Spleen (tissue), 7 donors: ENCODE results near the gene PRKCE.

Experiments
- CTCF ChIP-seq, 11 experiments: fragments of 200-600 bp in 7 of 11; fragments of 450-650 bp in 4 of 11; sonication (generic) in 4 of 11; IDR thresholded peaks in 8 of 11; conservative IDR thresholded peaks in 3 of 11; 1 replicate in 7 of 11; 2 replicates in 4 of 11; pipeline versions ENCODE4 v1.4.0 to v1.8.0; 2016 to 2021; ENCODE audit warnings: antibody characterized with exemption in 11 of 11, inconsistent platforms in 4 of 11, mild to moderate bottlenecking in 1 of 11
- POLR2A ChIP-seq, 3 donors: fragments of 450-650 bp; IDR thresholded peaks; one replicate each; pipeline ENCODE4 v1.5.1; 2017; ENCODE audit warnings: antibody characterized with exemption in 3 of 3, mild to moderate bottlenecking in 1 of 3
- donor health status: DM: no; HTN: no; CAD: no; lungs with moderate emphysema.
- donor health status: DM: no; HTN: no; CAD: no.
- donor health status: DM: no; HTN: no; CAD: no.

- TF ChIP-seq POLR2A (IDR thresholded peaks at IDR 0.05), result no peak
- no peak for TF ChIP-seq CTCF (IDR thresholded peaks at IDR 0.05 in 8 of 11, conservative IDR thresholded peaks at IDR 0.05 in 3 of 11)
Observed at GRCh38 chr2:45814951-45815621, 163.6 kb downstream of the PRKCE start.
